Stimulated activated CD8-positive, alpha-beta memory T cell treated with anti-CD3 and anti-CD28 coated beads, Interleukin-12 subunit alpha, Interleukin-12 subunit beta, amount 100 ng/mL, for 24 hours (primary cell): ENCODE results near the gene SHROOM1.
A peak's percentile ranks its signal among the peaks of the same experiment; 100 is the strongest.

ENCODE experiments used
- DNase-seq: peaks from one replicate; pipeline ENCODE4 v3.0.0-alpha.2; 2020; ENCODE audit errors: extremely low read depth

SHROOM1 gene

GRCh38 chr5:132824426-132824825, 6.0 kb downstream of the SHROOM1 start:
- no peak for DNase-seq

- no peak for DNase-seq
Observed at GRCh38 chr5:132823481-132824050, 6.9 kb downstream of the SHROOM1 start.

- no peak for DNase-seq
Observed at GRCh38 chr5:132822650-132823480, 7.6 kb downstream of the SHROOM1 start.

- DNase-seq: no peak
Observed at GRCh38 chr5:132821791-132822190, 8.7 kb downstream of the SHROOM1 start.

- no peak for DNase-seq
Observed at GRCh38 chr5:132821350-132821749, 9.1 kb downstream of the SHROOM1 start.

- peak; percentile 53 for DNase-seq
Observed at GRCh38 chr5:132820162-132820754, 10.2 kb downstream of the SHROOM1 start.

GRCh38 chr5:132819468-132819867, 11.0 kb downstream of the SHROOM1 start:
- DNase-seq: no peak

DNA sequence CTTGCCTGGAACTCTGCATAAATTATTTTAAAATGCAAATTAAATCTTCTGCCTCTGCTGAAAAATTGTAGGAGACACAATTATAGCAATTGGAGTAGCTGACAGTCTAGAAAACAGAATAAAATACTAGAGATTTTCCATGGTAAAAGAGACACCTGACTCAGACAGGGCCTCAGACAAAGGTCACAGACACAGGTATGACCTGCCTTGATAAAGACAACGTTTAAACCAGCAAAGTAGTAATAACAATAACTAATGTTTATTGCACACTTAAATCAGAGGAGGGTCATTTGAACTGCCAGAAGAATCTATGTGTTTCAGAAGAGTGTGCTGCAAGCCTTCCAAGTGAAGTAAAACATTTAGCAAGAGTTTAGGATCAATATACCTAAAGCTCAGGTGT, 13.4 kb downstream of the SHROOM1 start:
- DNase-seq: no peak

DNA sequence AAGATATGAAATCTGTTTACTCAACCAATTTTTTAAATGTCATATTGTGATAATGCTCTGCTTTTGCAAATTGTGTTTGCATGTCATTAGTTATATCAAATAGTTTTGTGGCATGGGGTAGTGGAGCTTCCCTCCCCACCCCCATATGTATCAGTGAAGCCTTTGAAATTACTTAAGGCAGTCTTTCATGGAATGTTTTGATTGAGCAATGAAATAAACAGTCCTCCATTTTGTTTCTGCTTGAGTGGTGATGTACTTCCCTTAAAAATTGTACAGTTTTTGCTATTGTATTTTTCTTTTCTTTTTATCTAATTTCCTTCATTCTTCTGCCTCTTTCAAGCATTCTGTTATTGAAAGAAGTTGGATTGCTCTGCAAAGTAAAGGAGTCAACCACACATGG, 13.9 kb downstream of the SHROOM1 start:
- no peak for DNase-seq

DNA sequence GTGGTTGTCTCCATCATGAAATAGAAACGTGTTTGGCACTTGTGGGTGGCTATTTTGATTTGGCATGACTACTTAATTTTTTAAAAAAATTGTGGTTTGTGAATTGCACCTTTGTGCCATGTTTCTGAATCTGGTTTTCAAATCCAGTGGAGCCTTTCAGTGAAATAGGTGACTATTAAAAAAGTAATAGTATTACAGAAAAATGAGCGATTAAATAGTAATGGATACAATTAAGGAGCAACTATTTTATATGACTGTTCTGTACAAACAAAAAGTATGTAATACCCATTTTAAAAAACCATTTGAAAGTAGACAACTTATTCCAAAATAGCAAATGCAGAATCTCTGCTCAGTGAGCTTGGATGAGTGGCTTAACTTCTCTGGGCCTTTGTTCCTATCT, 14.4 kb downstream of the SHROOM1 start:
- no peak for DNase-seq

- no peak for DNase-seq
Observed at GRCh38 chr5:132815454-132815853, 15.0 kb downstream of the SHROOM1 start.

- no peak for DNase-seq
Observed at GRCh38 chr5:132814503-132815294, 15.7 kb downstream of the SHROOM1 start.

DNA sequence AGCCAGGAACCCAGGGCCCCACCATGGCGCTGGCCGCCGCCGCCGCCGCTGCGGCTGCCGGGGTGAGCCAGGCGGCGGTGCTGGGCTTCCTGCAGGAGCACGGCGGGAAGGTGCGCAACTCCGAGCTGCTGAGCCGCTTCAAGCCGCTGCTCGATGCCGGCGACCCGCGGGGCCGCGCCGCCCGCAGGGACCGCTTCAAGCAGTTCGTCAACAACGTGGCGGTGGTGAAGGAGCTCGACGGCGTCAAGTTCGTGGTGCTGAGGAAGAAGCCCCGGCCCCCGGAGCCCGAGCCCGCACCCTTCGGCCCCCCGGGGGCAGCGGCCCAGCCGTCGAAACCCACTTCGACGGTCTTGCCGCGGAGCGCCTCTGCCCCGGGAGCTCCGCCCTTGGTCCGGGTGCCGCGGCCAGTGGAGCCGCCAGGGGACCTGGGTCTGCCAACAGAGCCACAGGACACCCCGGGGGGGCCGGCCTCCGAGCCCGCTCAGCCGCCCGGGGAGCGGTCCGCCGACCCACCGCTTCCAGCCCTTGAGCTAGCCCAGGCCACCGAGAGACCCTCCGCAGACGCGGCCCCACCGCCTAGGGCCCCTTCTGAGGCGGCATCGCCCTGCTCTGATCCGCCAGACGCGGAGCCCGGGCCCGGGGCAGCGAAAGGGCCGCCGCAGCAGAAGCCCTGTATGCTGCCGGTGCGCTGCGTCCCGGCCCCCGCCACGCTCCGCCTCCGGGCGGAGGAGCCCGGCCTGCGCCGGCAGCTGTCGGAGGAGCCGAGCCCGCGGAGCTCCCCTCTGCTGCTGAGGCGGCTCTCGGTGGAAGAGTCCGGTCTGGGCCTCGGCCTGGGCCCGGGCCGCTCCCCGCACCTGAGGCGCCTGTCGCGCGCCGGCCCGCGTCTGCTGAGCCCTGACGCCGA, 16.6 kb downstream of the SHROOM1 start:
- no peak for DNase-seq

- no peak for DNase-seq
Observed at GRCh38 chr5:132812781-132813598, 17.5 kb downstream of the SHROOM1 start, which contains the start of gene SOWAHA. Gene SOWAHA, plus strand, starts transcription at chr5:132813302. Its CDS starts 320 bp downstream, at chr5:132813622.

DNA sequence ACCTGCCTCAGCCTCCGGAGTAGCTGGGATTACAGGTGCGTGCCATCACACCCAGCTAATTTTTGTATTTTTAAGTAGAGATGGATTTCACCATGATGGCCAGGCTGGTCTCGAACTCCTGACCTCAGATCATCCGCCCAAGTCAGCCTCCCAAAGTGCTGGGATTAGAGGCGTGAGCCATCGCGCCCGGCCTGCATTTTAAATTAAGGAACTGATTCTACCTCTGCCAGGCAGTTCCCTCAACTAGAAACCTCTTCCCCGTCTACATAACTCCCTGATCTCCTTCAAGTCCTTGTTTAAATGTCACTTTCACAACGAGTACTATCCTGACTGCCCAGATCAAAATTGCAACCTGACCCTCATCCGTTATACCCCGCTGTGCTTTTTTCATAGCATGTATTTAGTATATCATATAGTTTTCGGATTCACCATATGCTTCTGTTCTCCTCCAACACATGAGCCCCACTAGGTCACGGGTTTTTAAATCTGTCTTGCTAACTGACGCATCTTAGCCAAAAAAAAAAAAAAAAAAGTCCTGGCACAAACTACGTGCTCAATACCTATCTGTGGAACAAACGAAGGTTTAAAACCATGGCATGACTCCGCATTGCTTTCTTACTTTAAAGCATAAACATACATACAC, 18.2 kb downstream of the SHROOM1 start:
- DNase-seq: no peak

- DNase-seq: no peak
Observed at GRCh38 chr5:132810605-132811004, 19.8 kb downstream of the SHROOM1 start.

GRCh38 chr5:132808866-132809265, 21.6 kb downstream of the SHROOM1 start:
- DNase-seq: no peak

DNA sequence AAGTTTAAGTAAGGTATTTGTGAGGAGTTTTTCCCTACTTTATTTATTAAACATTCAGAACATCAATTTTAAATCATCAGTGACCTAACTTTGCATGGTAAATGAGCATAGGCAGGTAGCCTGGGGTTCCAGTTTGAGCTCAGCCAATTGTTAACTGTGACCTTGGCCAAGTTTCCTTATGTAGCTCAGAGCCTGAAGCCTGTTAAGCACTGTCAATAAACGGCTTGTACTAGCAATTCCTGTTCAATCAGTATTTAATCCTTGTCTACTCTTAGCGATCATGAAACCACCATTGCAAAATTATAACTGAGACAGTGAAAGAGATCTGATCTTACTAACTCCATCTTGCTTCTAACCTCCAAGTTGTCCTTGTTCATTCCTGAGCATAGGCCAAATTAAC, 22.0 kb downstream of the SHROOM1 start:
- DNase-seq: no peak

DNA sequence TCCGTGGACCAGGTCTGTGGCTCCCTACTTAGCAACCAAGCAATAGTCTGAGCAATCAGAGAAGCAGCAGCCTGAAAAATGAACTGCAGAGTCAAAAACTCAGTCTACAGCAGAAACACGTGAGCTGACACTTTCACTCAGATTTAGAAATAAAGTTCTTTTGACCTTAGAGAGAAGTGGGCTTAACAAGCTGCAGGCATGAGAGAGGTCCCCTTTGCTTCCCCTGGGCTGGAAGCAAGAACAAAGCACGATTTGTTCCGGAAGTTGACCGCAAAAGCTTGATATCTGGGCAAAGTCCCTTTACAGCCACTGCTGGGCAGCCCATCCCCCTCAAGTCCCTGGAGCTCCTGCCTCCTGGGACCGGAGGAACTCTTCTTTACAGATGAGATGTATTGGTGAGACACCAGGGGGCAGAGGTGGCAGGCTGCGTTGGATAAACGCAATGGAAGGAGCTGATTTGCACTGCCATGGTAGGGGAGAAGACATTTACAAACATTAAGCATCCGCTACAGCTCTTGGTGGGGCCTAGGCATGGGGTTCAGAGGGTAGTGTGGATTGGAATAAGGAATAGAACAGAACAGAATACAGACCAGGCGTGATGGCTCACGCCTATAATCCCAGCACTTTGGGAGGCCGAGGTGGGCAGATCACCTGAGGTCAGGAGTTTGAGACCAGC, 23.1 kb downstream of the SHROOM1 start:
- no peak for DNase-seq
